H9 (cell line): ENCODE results near the gene LPP. TPM values are rescaled to one million over a fixed set of nuclear protein-coding genes. Genes with fewer than 3 reads are reported as not detected.

ENCODE experiments used
- DNase-seq: peaks from one replicate; pipeline ENCODE4 v3.0.0-alpha.2; 2017
- H2AFZ ChIP-seq: one replicate; pipeline ENCODE4 v1.6.1; 2013; ENCODE audit warnings: mild to moderate bottlenecking, low read length, control low read depth, moderate library complexity
- H2AK5ac ChIP-seq: 2 replicates; pipeline ENCODE4 v1.6.1; 2013; ENCODE audit warnings: low read length, control low read depth, mixed read lengths; ENCODE audit not compliant: insufficient read length
- H2BK120ac ChIP-seq: one replicate; pipeline ENCODE4 v1.6.1; 2013; ENCODE audit warnings: low read depth, mild to moderate bottlenecking, low read length, control low read depth, inconsistent platforms; ENCODE audit not compliant: poor library complexity, severe bottlenecking
- H2BK12ac ChIP-seq: 2 replicates; pipeline ENCODE4 v1.6.1; 2013; ENCODE audit warnings: low read length, control low read depth, mixed read lengths, low read depth; ENCODE audit not compliant: insufficient read length
- H2BK15ac ChIP-seq: 2 replicates; pipeline ENCODE4 v1.6.1; 2013; ENCODE audit warnings: low read depth, low read length, control low read depth
- H2BK20ac ChIP-seq: one replicate; pipeline ENCODE4 v1.6.1; 2013; ENCODE audit warnings: low read depth, mild to moderate bottlenecking, low read length, control low read depth, inconsistent platforms; ENCODE audit not compliant: poor library complexity, severe bottlenecking
- H2BK5ac ChIP-seq: 2 replicates; pipeline ENCODE4 v1.6.1; 2013; ENCODE audit warnings: low read length, control low read depth, mixed read lengths; ENCODE audit not compliant: insufficient read length
- H3K14ac ChIP-seq: 2 replicates; pipeline ENCODE4 v1.6.1; 2013; ENCODE audit warnings: low read length, control low read depth; ENCODE audit not compliant: insufficient read depth
- H3K18ac ChIP-seq: 2 replicates; pipeline ENCODE4 v1.6.1; 2013; ENCODE audit warnings: low read depth, mild to moderate bottlenecking, mixed read lengths, low read length, control low read depth; ENCODE audit not compliant: insufficient read length
- H3K23ac ChIP-seq: 2 replicates; pipeline ENCODE4 v1.6.1; 2013; ENCODE audit warnings: low read length, control low read depth, mixed read lengths, low read depth; ENCODE audit not compliant: insufficient read length
- H3K23me2 ChIP-seq: 2 replicates; pipeline ENCODE4 v1.6.1; 2013; ENCODE audit warnings: low read depth, mild to moderate bottlenecking, mixed read lengths, low read length, control low read depth; ENCODE audit not compliant: insufficient read length, poor library complexity, severe bottlenecking
- H3K27ac ChIP-seq: 2 replicates; pipeline ENCODE4 v1.5.1; 2013; ENCODE audit warnings: low read length, control low read depth, mixed read lengths, low read depth; ENCODE audit not compliant: insufficient read length
- H3K27me3 ChIP-seq: 2 replicates; pipeline ENCODE4 v1.6.1; 2013; ENCODE audit warnings: low read length, control low read depth, inconsistent platforms; ENCODE audit not compliant: insufficient read depth
- H3K4ac ChIP-seq: 2 replicates; pipeline ENCODE4 v1.6.1; 2013; ENCODE audit warnings: low read depth, mild to moderate bottlenecking, control low read depth, inconsistent platforms, low read length, moderate library complexity
- H3K4me1 ChIP-seq: 2 replicates; pipeline ENCODE4 v1.6.1; 2013; ENCODE audit warnings: low read length, control low read depth, inconsistent platforms; ENCODE audit not compliant: insufficient read depth
- H3K4me2 ChIP-seq: 2 replicates; pipeline ENCODE4 v1.6.1; 2013; ENCODE audit warnings: low read length, control low read depth, mixed read lengths; ENCODE audit not compliant: insufficient read length, insufficient read depth
- H3K56ac ChIP-seq: 2 replicates; pipeline ENCODE4 v1.6.1; 2013; ENCODE audit warnings: low read depth, mild to moderate bottlenecking, mixed read lengths, low read length, control low read depth; ENCODE audit not compliant: insufficient read length
- H3K79me1 ChIP-seq: 2 replicates; pipeline ENCODE4 v1.6.1; 2013; ENCODE audit warnings: low read depth, mild to moderate bottlenecking, moderate library complexity, low read length, control low read depth, inconsistent platforms; ENCODE audit not compliant: insufficient read depth, poor library complexity, severe bottlenecking
- H3K79me2 ChIP-seq: 2 replicates; pipeline ENCODE4 v1.6.1; 2013; ENCODE audit warnings: low read length, control low read depth, inconsistent platforms; ENCODE audit not compliant: insufficient read depth
- H3K9ac ChIP-seq: 2 replicates; pipeline ENCODE4 v1.6.1; 2013; ENCODE audit warnings: low read length, control low read depth, mixed read lengths; ENCODE audit not compliant: insufficient read length; ENCODE audit errors: extremely low read depth
- H3K9me3 ChIP-seq: one replicate; pipeline ENCODE4 v1.6.1; 2013; ENCODE audit warnings: low read depth, low read length, inconsistent platforms; ENCODE audit not compliant: control insufficient read depth
- H3T11ph ChIP-seq: one replicate; pipeline ENCODE4 v1.6.1; 2013; ENCODE audit warnings: mild to moderate bottlenecking, low read length, control low read depth, inconsistent platforms
- H4K20me1 ChIP-seq: one replicate; pipeline ENCODE4 v1.6.1; 2013; ENCODE audit not compliant: control insufficient read depth, insufficient read length, insufficient read depth
- H4K5ac ChIP-seq: 2 replicates; pipeline ENCODE4 v1.6.1; 2013; ENCODE audit warnings: low read depth, mild to moderate bottlenecking, mixed read lengths, low read length, control low read depth; ENCODE audit not compliant: insufficient read length
- H4K8ac ChIP-seq: replicated peaks from 2 replicates; pipeline ENCODE4 v1.6.1; 2013; ENCODE audit warnings: low read length, control low read depth, mixed read lengths, low read depth; ENCODE audit not compliant: insufficient read length
- H4K91ac ChIP-seq: 2 replicates; pipeline ENCODE4 v1.6.1; 2013; ENCODE audit warnings: low read depth, mild to moderate bottlenecking, moderate library complexity, mixed read lengths, low read length, control low read depth; ENCODE audit not compliant: insufficient read length
- H3K27ac Mint-ChIP-seq, 3 experiments: 2 replicates in 2 of 3; 3 replicates in 1 of 3; pipeline ENCODE4 v1.8.0; 2020 to 2021; ENCODE audit warnings: mixed read lengths in 3 of 3, mild to moderate bottlenecking in 1 of 3, moderate library complexity in 1 of 3
- H3K27me3 Mint-ChIP-seq: 2 replicates; pipeline ENCODE4 v1.8.0; 2021; ENCODE audit warnings: low read depth, mild to moderate bottlenecking, moderate library complexity, mixed read lengths
- H3K36me3 Mint-ChIP-seq, 3 experiments: 2 replicates in 2 of 3; 3 replicates in 1 of 3; pipeline ENCODE4 v1.8.0; 2020 to 2021; ENCODE audit warnings: low read depth in 3 of 3, mixed read lengths in 3 of 3; ENCODE audit not compliant: insufficient read depth in 1 of 3
- H3K4me1 Mint-ChIP-seq, 2 experiments: 2 replicates each; pipeline ENCODE4 v1.8.0; 2020; ENCODE audit warnings: mixed read lengths in 2 of 2
- H3K4me3 Mint-ChIP-seq, 2 experiments: 2 replicates in 1 of 2; 3 replicates in 1 of 2; pipeline ENCODE4 v1.8.0; 2020 to 2021; ENCODE audit warnings: mild to moderate bottlenecking in 2 of 2, mixed read lengths in 2 of 2, moderate library complexity in 1 of 2
- H3K9me3 Mint-ChIP-seq, 2 experiments: 2 replicates in 1 of 2; 3 replicates in 1 of 2; pipeline ENCODE4 v1.8.0; 2020; ENCODE audit warnings: mild to moderate bottlenecking in 2 of 2, mixed read lengths in 2 of 2, moderate library complexity in 1 of 2
- WGBS: extraction: QIAGEN DNeasy Blood & Tissue Kit; methylation state at CpG from one replicate; pipeline ENCODE4 v1.1.7; 2013; ENCODE audit warnings: missing lambda C conversion rate, low lambda C conversion rate, mixed read lengths; ENCODE audit not compliant: insufficient read length; ENCODE audit errors: extremely low coverage; 5-methylcytosine and 5-hydroxymethylcytosine counted together
- total RNA-seq: library from RNA; stranded (reverse); gene quantifications from 2 replicates; pipeline ENCODE4 v1.2.1, GENCODE V29; 2021
- TF ChIP-seq, protein P1 (sequence below): fragments of 200-600 bp; sonication (generic); conservative IDR thresholded peaks from 3 replicates; pipeline ENCODE4 v1.8.0; 2021; ENCODE audit warnings: antibody characterized with exemption, mild to moderate bottlenecking

Gene LPP
- total RNA-seq, 1 experiment from 2014 or later = 64.6 TPM

GRCh38 chr3:188711881-188712247 is 557.9 kb downstream of the LPP start:
- 0 out of 4 replicates have a peak, but pooled peaks cover 0 to 2% of the 10 kb centered on the region in 2 experiments for H3K4me1 Mint-ChIP-seq
- Histone ChIP-seq H3K27me3 (no peaks in the 10 kb centered on the region), H3T11ph (no peak overlapping the region), H2BK120ac (no peak overlapping the region), H3K79me2 (no peaks in the 10 kb centered on the region), H2AFZ (no peak overlapping the region), H3K9me3 (no peaks in the 10 kb centered on the region), H3K14ac (no peak overlapping the region), H3K23me2 (no peaks in the 10 kb centered on the region), H4K8ac (no peak overlapping the region), H3K27ac (no peak overlapping the region), H3K23ac (no peak overlapping the region), H4K20me1 (no peaks in the 10 kb centered on the region), H3K4me1 (no peaks in the 10 kb centered on the region), H3K79me1 (no peaks in the 10 kb centered on the region), H3K9ac (no peak overlapping the region), H2BK15ac (no peak overlapping the region), H3K4me2 (no peak overlapping the region), H2BK5ac (no peak overlapping the region), H2BK12ac (no peak overlapping the region), H3K4ac (no peak overlapping the region), H3K18ac (no peak overlapping the region), H4K5ac (no peak overlapping the region), H3K56ac (no peak overlapping the region), H2AK5ac (no peak overlapping the region), H2BK20ac (no peak overlapping the region), H4K91ac (no peak overlapping the region)
- TF ChIP-seq, protein P1, sequence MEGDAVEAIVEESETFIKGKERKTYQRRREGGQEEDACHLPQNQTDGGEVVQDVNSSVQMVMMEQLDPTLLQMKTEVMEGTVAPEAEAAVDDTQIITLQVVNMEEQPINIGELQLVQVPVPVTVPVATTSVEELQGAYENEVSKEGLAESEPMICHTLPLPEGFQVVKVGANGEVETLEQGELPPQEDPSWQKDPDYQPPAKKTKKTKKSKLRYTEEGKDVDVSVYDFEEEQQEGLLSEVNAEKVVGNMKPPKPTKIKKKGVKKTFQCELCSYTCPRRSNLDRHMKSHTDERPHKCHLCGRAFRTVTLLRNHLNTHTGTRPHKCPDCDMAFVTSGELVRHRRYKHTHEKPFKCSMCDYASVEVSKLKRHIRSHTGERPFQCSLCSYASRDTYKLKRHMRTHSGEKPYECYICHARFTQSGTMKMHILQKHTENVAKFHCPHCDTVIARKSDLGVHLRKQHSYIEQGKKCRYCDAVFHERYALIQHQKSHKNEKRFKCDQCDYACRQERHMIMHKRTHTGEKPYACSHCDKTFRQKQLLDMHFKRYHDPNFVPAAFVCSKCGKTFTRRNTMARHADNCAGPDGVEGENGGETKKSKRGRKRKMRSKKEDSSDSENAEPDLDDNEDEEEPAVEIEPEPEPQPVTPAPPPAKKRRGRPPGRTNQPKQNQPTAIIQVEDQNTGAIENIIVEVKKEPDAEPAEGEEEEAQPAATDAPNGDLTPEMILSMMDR = no peak
- WGBS = no CpG with 5 or more reads among the region's 3 CpGs
- no peaks in the 10 kb centered on the region for H3K36me3 Mint-ChIP-seq
- H3K4me3 Mint-ChIP-seq = no peak overlapping the region
- no peak for DNase-seq
- H3K9me3 Mint-ChIP-seq = no peaks in the 10 kb centered on the region
- no peak overlapping the region for H3K27ac Mint-ChIP-seq
- H3K27me3 Mint-ChIP-seq = no peaks in the 10 kb centered on the region
